NCI-H345 (cell line): ENCODE results near the gene RCC1.
"Not testable (repeated sequence)": the region's sequence is repeated elsewhere in the genome, so short reads cannot be mapped to it uniquely, and the experiment has no call there.

Experiments used
- DNase-seq: peaks from one replicate; lab custom pipeline; 2025; lab: John Stamatoyannopoulos, UW

RCC1 gene, protein sequence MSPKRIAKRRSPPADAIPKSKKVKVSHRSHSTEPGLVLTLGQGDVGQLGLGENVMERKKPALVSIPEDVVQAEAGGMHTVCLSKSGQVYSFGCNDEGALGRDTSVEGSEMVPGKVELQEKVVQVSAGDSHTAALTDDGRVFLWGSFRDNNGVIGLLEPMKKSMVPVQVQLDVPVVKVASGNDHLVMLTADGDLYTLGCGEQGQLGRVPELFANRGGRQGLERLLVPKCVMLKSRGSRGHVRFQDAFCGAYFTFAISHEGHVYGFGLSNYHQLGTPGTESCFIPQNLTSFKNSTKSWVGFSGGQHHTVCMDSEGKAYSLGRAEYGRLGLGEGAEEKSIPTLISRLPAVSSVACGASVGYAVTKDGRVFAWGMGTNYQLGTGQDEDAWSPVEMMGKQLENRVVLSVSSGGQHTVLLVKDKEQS

DNA sequence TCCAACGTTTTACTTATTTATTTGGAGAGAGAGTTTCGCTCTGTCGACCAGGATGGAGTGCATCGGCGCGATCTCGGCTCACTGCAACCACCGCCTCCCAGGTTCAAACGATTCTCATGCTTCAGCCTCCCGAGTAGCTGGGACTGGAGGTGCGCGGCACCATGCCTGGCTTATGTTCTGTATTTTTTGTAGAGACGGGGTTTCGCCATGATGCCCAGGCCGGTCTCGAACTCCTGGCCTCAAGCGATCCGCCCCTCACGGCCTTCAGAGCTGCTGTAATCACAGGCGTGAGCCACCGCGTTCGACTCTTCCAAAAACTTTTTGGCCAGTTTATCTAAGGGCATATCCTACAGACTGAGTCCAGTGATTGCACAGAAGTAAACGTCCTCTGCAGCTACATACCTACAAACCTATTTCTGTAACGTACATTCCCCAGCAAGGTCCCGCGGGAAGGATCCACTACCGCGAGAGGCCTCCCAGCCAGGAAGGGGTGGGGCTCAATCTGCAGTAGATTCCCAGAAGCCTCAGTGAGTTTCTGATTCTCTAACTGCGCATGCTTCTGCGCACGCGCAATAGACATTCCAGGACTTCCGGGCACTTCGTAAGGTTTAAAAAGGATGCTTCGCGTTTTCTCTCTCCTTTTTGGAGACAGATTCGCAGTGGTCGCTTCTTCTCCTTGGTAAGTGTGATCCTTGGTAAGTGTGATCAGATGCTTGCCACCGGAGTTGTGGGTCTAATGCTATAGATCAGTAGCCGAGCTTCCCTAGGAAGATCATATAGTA is at the start of gene RCC1:
RCC1 (plus strand) TSS at position 638 of the 782 bp plus-strand sequence. CDS start 23,824 bp downstream, outside the sequence.
- DNase-seq, result peak; percentile 98

GRCh38 chr1:28456078-28456477 is 49.8 kb upstream of the RCC1 start:
- DNase-seq, result no peak

GRCh38 chr1:28457678-28458077 is 48.2 kb upstream of the RCC1 start:
- no peak for DNase-seq

DNA sequence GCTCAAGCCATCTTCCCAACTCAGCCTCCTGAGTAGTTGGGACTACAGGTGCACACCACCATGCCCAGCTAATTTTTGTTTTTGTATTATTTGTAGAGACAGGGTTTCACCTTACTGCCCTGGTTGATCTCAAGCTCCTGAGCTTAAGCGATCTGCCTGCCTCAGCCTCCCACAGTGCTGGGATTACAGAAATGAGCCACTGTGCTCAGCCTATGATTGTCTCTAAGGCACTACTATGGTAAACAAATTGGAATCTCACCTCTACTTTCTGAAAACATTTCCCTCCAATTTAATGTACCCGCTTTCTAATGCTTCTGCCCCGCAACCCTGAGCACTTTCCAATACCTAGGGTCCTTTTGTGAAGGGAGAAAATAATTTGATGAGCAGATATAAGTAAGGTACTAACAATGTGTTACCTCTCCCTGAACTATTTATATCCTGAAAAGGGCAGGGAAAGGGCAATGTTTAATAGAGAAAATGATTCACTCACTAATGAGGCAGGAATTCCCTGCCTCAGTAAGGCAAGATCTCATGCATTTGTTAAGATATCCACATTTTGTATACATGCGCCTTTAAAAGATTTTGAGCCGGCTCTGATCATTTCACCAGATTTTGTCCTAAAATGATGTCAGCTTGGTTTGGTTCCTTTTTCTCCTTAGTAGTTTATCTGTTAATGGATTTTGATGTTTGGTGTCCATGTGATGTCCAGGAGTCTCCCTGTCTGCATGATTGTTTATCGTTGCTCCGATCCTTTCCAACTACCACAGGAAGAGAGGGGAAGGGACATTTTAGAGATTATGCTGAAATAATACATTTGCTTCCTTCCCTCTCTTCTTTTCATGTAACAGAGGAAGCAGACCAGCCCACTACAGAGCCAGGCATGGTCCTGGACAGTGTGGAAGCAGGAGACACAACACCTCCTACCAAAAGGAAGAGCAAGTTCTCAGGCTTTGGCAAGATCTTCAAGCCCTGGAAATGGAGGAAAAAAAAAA is 47.3 kb upstream of the RCC1 start:
- DNase-seq, result no peak

- no peak for DNase-seq
Observed at GRCh38 chr1:28466226-28466778, 39.5 kb upstream of the RCC1 start.

DNA sequence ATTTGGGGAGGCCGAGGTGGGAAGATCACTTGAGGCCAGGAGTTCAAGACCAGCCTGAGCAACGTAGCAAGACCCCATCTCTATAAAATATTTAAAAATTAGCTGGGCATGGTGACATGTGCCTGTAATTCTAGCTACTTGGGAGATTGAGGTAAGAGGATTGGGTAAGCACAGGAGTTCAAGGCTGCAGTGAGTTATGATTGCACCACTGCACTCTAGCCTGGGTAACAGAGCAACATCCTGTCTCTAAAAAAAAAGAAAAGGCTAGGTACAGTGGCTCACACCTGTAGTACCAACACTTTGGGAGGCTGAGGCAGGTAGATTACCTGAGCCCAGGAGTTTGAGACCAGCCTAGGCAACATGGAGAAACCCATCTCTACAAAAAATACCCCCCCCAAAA is 35.7 kb upstream of the RCC1 start:
- DNase-seq, result no peak

DNA sequence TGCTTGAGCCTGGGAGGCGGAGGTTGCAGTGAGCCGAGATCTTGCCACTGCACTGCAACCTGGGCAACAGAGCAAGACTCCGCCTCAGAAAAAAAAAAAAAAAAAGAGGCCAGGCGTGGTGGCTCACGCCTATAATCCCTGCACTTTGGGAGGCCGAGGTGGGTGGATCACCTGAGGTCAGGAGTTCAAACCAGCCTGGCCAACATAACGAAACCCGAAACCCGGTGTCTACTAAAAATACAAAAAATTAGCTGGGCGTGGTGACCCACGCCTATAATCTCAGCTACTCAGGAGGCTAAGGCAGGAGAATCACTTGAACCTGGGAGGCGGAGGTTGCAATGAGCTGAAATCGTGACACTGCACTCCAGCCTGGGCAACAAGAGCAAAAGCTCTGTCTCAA is 26.3 kb upstream of the RCC1 start:
- not testable (repeated sequence) for DNase-seq

DNA sequence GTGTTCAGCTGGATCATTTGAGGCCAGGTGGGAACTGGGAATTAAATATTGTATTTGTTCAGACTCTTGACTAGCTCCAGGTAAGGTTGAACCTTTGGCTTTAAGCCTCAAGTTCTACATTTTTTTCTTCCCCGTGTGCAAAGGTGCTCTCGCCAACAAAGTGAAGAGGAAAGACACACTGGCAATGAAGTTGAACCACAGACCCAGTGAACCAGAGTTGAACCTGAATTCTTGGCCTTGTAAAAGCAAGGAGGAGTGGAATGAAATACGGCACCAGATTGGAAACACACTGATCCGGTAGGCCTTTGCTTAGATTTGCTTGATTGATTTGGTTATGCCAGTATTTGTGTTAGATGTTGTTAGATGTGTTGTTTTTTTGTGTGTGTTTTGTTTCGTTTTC is 25.5 kb upstream of the RCC1 start:
- no peak for DNase-seq

GRCh38 chr1:28482138-28482537 is 23.7 kb upstream of the RCC1 start:
- no peak for DNase-seq

DNA sequence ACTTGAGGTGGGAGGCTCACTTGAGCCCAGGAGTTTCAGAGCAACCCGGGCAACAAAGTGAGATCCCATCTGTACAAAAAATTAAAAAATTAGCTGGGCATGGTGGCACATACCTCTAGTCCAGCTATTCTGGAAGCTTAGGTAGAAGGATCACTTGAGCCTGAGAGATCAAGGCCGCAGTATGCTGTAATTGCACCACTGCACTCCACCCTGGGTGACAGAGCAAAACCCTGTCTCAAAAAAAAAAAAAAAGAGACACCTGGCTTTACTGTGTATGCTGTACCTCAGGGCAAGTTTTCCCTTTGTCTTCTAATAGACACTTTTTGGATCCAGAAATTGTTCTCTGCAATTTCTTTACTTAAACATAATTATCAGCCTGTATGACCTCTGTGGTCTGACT is 23.1 kb upstream of the RCC1 start:
- DNase-seq, result no peak

GRCh38 chr1:28494737-28495136 is 11.1 kb upstream of the RCC1 start:
- DNase-seq, result no peak

DNA sequence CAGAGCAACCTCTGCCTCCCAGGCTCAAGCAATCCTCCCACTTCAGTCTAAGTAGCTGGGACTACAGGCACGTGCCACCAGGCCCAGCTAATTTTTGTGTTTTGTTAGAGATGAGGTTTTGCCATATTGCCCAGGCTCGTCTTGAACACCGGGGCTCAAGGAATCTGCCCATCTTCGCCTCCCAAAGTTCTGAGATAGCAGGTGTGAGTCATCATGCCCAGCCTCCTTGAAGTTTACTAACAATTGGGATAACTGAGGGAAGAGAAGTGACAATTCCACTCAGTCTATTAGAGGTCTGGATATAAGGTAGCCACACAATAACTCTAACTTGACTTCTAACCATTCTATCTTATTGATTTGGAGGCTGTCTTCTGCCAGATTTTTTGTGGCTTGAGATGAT is 6.3 kb upstream of the RCC1 start:
- no peak for DNase-seq

GRCh38 chr1:28501925-28502324 is 3.9 kb upstream of the RCC1 start:
- DNase-seq, result no peak

GRCh38 chr1:28503117-28503516 is 2.7 kb upstream of the RCC1 start:
- no peak for DNase-seq

DNA sequence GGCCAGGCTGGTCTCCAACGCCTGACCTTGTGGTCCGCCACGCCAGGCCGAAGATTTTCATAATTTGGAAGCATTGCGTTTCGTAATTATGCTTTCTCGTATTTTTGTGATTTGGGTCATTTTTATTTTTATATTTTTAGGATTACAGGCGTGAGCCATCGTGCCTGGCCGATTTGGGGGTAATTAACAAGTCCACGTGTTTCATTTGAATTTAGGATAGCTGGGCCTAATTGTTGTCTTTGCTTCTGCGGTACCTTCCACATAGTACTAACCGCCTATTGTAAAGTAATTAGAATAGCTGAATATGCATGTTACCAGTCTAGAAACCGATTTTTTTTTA is 1.0 kb downstream of the RCC1 start:
- no peak for DNase-seq

- no peak for DNase-seq
Observed at GRCh38 chr1:28507247-28507645, 1.4 kb downstream of the RCC1 start.

DNA sequence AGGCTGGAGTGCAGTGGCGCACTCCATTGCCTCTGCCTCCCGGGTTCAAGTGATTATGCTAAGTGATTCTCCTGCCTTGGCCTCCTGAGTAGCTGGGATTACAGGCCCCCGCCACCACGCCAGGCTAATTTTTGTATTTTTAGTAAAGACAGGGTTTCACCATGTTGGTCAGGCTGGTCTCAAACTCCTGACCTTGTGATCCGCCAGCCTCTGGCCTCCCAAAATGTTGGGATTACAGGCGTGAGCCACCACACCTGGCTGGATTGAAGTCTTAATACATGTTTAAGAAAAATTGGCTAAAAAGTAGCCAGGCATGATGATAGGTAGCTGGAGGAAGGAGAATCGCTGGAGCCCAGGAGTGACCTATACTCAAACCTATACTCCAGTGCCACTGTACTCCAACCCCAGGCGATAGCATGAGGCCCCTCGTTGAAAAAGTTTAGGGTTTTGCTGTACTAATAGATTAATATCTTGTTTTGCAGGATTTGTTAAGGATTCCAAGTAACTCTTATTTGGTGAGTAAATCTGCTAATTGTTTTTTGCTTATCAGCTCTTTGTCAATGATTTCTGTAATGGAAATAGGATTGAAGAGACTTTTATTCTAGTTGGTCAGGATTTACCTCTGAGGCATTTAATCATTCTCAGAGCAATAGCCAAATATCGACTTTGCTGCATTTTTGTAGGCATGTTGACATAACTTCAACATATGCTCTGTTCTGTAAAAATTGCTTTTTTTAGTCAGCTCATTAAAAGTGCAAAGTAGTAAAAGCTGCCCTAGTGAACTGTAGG is 2.0 kb downstream of the RCC1 start:
- DNase-seq, result no peak

DNA sequence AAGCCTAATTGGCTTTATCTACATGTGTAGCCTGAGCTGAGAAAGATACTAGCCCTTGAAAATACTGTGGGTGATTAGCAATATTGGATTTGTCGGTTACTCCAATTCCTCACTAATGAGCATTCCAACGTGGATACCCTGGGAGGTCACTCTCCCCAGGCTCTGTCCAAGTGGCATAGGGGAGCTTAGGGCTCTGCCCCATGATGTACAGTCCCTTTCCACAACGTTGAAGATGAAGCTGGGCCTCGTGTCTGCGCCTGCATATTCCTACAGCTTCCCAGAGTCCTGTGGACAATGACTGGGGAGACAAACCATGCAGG is 2.6 kb downstream of the RCC1 start:
- no peak for DNase-seq

- no peak for DNase-seq
Observed at GRCh38 chr1:28509705-28510272, 3.9 kb downstream of the RCC1 start.

- DNase-seq, result no peak
Observed at GRCh38 chr1:28510273-28510969, 4.6 kb downstream of the RCC1 start.
